HG02981 (cell line): ENCODE data around the gene COL4A2.
A peak's percentile ranks its signal among the peaks of the same experiment; 100 is the strongest.

ENCODE experiments used
- ATAC-seq: cut with Tn5 transposase; IDR thresholded peaks from one replicate; pipeline ENCODE4 v1.9.1; 2021; ENCODE audit warnings: mild to moderate bottlenecking, moderate library complexity; ENCODE audit not compliant: unreplicated experiment

COL4A2 gene

DNA sequence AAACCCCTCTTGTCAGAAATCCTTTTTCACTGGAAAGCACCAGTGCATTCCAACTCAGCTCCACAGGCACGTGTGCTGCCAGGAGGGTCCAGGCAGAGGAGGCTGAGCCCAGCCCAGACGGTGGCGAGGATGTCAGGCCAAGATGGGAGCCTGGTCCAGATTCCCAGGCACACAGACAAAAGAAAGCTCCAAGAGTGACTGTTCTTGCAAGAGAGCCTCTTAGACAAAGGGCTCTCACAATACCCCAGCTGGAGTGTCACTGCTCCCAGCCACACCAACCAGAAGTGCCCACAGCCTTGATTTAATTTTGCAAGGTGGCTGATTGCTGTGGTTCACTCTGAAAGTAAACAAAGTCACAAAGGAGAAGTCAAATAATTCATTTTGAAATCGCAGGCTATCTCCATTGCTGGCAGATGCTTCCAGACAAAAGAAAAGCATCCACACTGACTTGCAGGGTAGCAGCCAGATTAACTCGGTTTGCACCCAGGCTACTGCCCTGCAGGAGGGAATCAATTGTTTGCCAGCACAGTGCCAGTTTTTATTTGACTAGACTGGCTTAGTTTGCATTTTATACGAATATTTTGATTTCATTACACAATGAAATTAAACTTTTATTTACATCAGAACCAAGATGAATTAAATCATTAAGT lies 159.3 kb downstream of the COL4A2 start:
- ATAC-seq = no peak

DNA sequence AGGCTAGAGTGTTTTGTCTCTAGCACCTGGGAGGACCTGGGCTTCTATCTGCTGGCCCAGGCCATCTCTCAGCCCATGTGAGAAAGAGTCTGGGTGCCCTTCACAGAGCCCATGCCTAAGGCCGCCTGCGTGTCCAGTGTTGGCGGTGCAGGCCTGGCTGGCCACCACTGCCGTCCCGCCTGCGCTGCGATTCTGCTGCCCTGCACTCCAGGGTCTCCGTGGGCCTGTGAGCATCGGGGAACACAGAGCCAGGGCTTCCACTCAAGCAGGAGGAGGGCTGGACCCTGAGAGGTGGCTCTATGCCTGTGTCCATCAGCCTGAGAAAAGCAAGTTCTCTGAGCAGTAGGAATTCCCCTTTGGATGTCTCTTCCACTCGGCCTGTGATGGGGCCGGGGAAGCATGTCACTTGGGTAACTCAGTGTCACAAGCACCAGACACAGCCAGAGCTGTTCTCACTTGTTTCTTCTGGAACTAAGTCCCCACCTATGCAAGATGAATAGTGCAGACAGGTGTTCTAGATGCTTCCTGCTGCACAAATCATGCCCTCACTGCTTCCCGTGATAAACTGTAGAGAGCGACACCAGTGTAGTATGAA lies 160.5 kb downstream of the COL4A2 start:
- ATAC-seq = no peak

DNA sequence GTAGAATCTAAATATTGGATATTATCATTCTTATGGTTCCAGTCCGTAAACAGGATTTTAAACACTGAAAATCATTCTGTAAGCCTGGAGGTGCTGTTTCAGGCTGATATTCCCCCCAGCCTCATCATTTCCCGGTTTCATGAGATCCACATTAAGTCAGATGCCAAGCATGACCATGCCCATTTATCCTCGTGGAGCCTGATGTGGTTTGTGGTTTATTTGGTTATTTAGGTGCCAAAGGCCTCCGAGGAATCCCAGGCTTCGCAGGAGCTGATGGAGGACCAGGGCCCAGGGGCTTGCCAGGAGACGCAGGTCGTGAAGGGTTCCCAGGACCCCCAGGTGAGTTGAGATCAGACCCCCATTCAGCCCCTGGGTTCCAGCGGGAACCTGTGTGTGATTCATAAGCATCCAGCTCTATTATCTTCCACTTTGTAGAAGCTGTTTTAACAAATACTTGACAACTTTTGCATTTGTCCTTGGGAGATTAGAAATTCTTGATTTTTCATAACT lies 162.0 kb downstream of the COL4A2 start:
- ATAC-seq = no peak

DNA sequence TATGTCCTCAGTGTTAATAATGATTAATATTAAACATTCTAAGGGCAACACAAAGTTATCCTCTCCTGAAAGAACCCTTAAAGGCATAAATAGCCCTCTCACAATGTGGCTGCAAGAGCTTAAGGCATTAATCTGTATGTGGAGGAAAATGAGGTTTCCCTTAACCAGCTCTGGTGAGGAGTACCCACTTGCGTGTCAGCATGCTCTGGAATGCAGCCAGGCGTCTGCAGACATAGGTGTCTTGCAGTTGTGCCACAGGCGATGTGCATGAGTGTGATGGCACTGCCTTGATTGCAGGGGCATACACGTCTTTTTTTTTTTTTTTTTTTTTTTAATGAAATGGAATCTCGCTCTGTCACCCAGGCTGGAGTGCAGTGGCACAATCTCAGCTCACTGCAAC lies 162.5 kb downstream of the COL4A2 start:
- no peak for ATAC-seq

DNA sequence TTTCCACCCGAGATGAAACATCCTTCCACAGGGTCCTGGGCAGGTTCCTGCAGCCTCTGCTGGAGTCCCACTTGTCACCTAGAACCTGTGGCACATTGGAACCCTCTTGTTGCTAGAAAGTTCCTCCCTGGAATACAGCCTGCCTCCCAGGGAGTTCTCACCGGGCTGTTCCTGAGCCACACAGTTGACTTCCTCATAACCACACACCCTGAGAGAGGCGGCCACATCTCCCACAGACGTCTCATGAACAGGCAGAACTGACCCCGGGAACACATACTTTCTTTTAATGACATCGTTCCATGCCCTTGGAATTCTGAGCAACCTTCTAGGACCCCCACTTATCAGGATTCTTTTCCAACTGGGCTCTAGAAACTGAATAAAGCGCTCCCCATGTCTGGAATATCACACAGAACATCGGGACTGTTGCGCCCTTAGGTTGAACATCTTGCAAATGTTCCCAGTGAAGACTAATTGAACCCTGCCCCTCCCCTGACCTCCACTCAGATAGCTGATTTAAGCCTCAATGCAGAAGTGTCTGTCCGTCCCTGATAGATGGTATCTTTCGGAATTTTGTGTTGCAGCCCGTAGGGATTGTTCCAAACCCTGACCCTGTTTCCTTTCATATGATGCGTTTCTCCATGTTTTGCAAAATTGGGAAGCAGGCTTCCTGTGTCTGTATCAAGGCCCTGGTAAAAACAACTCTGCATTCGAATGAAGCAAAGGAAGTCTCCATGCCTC lies 163.4 kb downstream of the COL4A2 start:
- ATAC-seq = no peak

DNA sequence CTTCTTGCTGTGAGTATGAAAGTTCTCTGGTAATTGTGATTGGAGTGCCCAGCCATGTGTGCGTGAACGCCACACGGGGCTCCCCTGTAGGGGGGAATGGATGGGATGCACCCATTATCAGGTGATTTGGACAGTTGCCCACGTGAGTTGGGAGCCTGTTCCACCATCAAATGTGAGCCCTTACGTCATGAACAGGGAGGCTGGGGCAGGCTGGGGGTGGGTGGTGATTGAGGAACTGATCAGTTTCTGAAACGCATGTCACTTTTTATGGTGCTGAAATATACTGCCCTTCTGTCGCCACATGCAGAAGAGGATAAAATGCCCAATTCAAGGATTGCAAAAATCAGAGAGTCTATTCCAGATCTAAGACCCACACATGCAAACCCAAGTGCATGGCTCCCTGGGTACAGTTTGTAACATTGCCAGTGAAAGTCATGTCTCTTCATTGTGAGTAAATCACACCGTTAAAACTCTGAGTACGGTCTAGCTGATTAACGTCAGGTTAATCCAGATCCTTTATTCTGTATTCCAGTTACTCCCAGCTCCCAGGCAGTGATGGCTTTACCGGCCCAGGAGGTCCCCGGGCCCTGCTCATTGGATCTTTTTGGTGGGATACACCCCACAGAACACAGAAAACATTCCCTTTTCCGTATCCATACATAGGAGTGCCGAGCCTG lies 164.2 kb downstream of the COL4A2 start:
- ATAC-seq = peak; percentile 42

DNA sequence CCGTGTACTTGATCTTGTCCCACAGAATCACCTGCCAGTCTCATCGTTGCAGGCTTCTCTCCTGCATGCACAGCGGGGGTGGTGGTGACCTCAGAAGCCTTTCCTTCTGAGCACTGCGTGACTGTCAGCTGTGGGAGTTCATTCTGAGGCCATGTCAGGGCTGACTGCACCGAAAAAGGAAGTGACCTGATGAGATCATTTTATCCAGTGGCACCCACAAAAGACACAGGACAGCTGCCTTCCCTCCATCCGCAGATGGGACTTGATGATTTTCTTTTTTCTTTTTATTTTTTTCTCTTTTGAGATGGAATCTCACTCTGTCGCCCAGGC lies 164.7 kb downstream of the COL4A2 start:
- peak; percentile 99 for ATAC-seq

DNA sequence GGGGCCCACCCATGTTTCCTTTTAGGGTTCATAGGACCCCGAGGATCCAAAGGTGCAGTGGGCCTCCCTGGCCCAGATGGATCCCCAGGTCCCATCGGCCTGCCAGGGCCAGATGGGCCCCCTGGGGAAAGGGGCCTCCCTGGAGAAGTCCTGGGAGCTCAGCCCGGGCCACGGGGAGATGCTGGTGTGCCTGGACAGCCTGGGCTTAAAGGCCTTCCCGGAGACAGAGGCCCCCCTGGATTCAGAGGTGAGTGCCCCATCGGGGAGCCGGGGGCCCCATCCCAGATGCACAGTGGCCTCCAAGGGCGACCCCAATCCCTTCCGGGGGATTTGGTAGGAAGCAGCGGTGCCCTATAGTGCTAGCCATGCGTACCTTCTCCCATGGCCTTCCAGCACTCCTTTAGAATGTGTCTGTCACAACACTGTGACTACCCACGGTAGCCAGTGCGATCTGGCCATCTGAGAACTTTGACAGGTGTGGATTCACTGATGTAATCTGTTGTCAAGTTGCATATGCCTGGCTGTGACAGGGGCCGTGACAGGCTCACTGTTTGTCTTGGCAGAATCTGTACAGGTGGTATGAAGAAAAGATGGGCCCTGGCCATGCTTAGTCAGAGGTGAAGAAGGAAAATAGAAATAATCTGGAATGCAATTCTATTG lies 165.9 kb downstream of the COL4A2 start:
- ATAC-seq = no peak

DNA sequence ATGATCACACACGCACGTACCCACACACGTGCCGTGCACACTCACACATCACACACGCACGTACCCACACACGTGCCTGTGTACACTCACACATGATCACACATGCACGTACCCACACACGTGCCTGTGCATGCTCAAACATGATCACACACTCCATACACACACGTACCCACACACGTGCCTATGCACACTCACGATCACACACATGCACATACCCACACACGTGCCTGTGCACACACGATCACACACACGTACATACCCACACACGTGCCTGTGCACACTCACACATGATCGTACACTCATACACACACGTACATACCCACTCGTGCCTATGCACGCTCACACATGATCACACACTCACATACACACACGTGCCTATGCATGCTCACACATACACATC lies 167.6 kb downstream of the COL4A2 start:
- ATAC-seq = no peak

DNA sequence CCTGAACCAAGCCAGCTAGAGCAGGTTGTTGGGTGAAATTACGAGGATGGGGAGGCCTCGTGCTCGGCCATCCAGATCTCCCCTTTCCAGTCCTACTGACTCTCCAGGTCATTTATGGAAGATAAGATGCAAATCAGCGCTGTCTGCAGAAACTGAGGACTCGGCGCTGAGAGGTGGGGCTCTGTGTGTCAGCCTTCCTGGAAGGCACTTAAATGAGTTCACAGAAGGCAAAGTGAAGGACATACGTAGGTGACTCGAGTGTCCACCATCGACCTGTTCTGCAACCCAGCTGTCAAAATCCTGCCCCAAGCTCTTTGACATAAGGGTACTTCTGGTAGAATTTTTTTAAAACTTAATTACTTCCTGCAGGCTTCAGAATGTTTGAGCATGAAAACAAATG lies 168.0 kb downstream of the COL4A2 start:
- no peak for ATAC-seq

DNA sequence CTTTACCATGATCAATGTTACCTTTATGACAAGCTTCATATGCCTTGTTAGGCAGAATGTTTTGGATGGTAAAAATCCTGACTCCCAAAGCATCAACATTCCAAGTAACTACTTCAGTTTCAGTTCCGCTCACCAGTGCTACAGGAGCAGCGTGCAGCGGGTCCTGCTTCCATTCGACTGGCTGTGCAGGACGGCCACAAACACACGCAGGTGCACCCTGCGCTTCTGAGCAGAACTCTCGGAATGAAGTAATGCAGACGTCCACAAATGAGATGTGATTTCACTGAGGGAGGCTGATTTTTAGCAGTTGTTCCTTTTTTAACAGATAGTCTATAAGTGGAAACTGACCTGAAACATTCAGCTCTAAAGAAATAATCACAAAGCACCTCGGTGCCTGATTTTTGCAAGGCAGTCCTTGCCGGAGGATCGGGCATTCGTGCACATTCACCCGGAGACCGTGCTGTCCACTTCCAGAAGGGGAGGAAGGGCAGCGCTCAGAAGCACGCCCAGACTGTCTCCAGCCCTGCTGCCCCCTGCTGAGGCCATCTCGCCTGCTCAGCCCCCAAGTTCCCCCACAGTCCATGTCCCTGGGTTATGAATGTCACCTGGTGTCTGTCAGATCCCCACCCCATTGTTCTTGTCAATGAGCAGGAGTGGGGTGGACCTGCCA lies 168.6 kb downstream of the COL4A2 start:
- ATAC-seq = no peak

DNA sequence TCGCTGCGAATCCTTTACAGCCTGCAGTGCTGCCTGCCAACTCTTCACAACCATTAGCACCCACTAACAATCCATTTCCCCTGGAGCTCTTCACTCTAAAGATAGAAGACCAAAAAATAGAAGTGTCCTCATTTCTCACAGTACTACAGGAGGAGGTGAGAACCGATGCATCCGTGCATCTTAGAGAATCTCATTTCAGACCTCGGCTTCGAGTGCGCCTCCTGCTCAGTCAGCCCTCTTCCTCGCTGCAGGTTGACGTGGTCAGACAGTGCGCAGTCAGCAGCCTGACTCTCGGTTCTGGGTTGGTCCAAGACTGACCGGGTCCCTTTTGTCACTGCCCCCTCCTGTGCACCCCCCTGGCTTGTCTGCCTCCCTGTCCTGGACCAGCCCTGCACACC lies 169.1 kb downstream of the COL4A2 start:
- no peak for ATAC-seq

DNA sequence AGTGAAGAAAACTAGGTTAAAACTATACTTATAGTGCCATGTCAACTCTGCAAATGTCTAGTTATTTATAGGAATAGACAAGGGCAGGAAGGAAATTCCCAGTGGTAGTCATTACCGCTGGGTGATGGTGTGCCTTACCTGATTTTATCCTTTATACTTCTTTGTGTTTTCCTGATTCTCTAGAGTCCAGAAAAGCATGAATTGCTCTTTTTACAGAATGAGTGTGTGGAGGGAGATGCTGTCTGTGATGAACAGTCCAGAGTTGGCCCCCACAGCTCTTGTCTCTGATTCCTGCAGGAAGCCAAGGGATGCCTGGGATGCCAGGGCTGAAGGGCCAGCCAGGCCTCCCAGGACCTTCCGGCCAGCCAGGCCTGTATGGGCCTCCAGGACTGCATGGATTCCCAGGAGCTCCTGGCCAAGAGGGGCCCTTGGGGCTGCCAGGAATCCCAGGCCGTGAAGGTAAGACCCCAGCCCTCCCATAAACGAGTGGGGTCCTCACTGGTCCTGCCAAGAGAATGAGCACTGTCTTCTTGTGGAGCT lies 170.7 kb downstream of the COL4A2 start:
- ATAC-seq = no peak

DNA sequence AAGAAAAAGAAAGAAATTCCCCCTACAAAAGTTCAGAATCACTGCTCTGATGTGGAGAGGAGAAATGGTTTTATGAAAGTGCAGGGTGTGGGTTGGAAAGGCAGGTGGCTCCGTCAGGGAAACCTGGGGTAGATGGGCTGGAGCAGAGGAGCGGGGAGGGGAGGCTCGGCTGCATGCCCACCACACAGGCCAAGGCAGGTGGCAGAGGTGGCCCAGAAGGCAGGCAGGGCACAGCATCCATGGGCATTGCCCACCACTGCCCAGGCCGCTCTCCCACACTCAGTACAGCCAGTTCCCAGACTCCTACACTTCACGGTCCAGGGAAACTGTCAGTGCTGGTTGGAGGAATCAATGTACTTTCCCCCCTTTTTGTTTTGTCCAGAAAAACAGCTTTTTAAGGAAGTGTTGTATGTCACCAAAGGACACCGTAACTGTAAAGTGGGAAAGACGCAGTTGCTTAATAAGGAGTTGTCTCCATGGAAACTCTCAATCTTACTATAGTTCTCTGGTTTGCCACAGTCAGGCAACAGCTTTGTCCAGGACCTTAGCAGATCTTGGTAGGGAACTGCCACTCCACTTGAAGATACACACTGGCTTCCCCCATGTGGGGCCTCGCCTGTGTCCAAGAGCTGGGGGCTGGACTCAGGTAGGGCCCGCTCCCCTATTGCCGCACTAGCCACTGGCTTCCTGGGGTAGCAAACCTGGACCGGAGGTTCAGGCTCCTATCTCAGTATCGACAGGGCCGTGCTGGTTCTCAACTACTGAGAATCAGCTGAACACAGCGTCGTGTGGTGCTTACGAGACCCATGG lies 171.5 kb downstream of the COL4A2 start:
- ATAC-seq = no peak

DNA sequence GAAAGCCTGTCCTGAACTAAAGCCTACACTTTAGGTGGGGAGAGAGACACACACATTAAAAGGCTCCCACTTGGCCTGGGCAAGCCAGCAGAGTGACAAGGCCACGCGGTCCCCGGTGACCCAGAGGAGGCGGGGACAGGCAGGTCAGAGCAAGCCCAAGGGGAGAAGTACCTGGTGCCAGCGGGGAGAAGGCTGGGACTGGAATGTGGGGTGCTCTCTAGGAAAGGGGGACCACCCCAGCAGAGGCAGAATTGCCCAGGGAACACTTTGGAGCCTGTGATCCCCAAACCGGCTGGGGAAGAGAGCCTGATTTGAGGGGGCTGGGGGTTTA lies 172.1 kb downstream of the COL4A2 start:
- ATAC-seq = no peak

DNA sequence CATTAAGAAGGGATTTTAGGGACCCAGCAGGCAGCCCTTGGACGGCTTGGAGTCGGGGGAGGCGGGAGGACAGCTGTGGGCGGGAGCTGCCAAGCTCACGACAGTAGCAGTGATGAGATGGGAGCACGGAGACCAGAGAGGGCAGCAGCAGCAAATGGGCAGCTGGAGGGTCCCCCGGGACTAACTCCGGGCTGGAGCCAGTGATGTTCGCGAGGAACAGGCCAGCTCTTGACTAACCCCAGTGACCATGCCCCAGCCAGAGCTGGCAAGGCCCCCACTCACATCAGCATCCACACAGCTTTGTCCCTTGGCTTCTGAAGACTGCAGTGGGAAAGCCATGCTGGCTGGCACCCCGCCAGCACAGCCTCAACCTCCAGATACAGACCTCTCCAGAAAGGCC lies 172.6 kb downstream of the COL4A2 start:
- ATAC-seq = no peak

DNA sequence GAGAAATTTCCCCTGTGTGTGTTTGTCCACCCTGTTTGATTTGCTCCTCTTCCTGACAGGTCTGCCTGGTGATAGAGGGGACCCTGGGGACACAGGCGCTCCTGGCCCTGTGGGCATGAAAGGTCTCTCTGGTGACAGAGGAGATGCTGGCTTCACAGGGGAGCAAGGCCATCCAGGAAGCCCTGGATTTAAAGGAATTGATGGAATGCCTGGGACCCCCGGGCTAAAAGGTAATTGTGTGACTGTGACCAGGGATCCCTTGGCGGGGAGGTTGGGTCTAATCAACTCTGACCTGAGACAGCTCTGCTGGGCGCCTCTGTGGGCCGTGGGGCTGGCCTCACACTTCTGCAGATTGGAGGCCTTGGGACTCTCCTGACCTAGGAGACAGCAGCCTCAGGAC lies 173.1 kb downstream of the COL4A2 start:
- no peak for ATAC-seq

DNA sequence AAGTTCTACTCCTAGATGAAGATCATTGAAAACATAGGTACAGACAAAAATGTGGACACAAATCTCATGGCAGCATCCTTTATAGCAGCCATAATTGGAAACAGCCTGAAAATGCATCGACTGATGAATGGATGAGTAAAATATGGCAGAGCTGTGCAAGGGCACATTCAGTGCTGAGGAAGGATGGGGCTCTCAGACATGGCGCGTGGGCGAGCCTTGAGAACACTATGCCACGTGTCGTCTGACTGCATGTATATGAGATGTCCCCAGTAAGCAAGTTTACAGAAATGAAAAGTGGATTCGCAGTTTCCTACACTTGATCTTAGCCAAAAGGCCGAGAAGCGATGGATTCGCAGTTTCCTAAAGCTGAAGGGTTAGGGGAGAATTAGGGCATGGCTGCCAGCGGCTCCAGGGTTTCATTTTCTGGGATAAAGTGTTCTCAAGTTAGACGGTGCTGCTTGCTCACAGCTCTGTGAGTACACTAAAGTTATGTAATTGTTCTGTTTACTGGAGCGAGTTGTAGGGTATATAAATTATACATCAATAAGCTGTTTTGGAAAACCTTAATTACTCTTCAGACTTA lies 176.4 kb downstream of the COL4A2 start:
- ATAC-seq = no peak

DNA sequence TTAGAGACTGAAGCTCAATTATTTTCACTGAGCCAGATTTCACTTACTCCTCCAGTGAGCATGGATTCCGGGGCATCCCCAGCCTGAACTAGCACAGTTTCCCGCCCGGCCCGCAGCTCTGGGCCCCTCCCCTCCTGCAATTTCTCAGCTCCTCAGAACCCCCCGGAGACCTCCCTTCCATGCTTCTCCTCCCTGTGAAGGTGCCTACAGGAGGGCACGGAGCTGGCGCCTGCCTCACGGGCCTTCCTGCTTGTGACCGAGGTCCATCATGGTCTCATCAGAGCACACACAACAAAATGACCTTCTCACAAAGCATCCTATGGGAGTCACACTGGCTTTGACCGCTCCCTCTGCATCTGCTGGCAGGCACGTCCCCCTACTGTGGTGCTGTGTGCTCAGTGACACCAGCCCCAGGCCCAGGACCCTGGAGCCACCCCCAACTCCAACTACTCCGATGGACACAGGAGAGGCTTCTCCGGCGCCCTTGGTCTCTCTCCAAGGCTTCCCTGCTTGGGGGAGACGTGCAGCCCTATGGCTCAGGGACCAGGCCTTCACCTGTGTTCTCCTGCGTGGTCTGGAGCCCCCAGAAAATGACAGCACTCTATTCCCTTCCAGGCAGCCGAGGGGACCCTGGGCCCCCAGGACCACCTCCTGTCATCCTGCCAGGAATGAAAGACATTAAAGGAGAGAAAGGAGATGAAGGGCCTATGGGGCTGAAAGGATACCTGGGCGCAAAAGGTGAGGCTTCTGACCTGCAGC lies 177.4 kb downstream of the COL4A2 start:
- no peak for ATAC-seq
